Endodermal cell (in vitro differentiated cells): ENCODE measurements around the gene PROC. TPM values are rescaled to one million over a fixed set of nuclear protein-coding genes. Genes with fewer than 3 reads are reported as not detected.
"Not testable (repeated sequence)": the region's sequence is repeated elsewhere in the genome, so short reads cannot be mapped to it uniquely, and the experiment has no call there.

Source experiments
- DNase-seq: peaks from one replicate; pipeline ENCODE4 v3.0.0-alpha.2; 2017
- H3K27ac ChIP-seq: 2 replicates; pipeline ENCODE4 v1.5.1; 2013; ENCODE audit warnings: mild to moderate bottlenecking, low read depth, low read length, moderate library complexity
- H3K27me3 ChIP-seq: 2 replicates; pipeline ENCODE4 v1.6.1; 2013; ENCODE audit warnings: mild to moderate bottlenecking, low read length, moderate library complexity; ENCODE audit not compliant: insufficient read depth, control insufficient read depth, poor library complexity, severe bottlenecking
- H3K36me3 ChIP-seq: 2 replicates; pipeline ENCODE4 v1.7.0; 2013; ENCODE audit warnings: mild to moderate bottlenecking, low read length, moderate library complexity; ENCODE audit not compliant: control insufficient read depth, insufficient read depth
- H3K4me1 ChIP-seq: one replicate; pipeline ENCODE4 v1.7.0; 2013; ENCODE audit warnings: low read length; ENCODE audit not compliant: control insufficient read depth, insufficient read depth
- H3K4me3 ChIP-seq: 2 replicates; pipeline ENCODE4 v1.5.1; 2013; ENCODE audit warnings: mild to moderate bottlenecking, low read length, moderate library complexity
- H3K9ac ChIP-seq: 2 replicates; pipeline ENCODE4 v1.6.1; 2013; ENCODE audit warnings: mild to moderate bottlenecking, low read length, moderate library complexity; ENCODE audit not compliant: poor library complexity, severe bottlenecking; ENCODE audit errors: extremely low read depth
- H3K9me3 ChIP-seq: 2 replicates; pipeline ENCODE4 v1.6.1; 2013; ENCODE audit warnings: mild to moderate bottlenecking, low read length, moderate library complexity; ENCODE audit not compliant: control insufficient read depth
- H3K27ac Mint-ChIP-seq: 2 replicates; pipeline ENCODE4 v1.8.0; 2020; ENCODE audit warnings: mixed read lengths
- H3K27me3 Mint-ChIP-seq: 2 replicates; pipeline ENCODE4 v1.8.0; 2021; ENCODE audit warnings: mild to moderate bottlenecking, mixed read lengths; ENCODE audit not compliant: insufficient read depth
- H3K36me3 Mint-ChIP-seq: 2 replicates; pipeline ENCODE4 v1.8.0; 2020; ENCODE audit warnings: low read depth, mixed read lengths
- H3K4me1 Mint-ChIP-seq: 2 replicates; pipeline ENCODE4 v1.8.0; 2020; ENCODE audit warnings: mixed read lengths
- H3K4me3 Mint-ChIP-seq: 2 replicates; pipeline ENCODE4 v1.8.0; 2020; ENCODE audit warnings: mild to moderate bottlenecking, moderate library complexity, mixed read lengths
- H3K9me3 Mint-ChIP-seq: 2 replicates; pipeline ENCODE4 v1.8.0; 2020; ENCODE audit warnings: mild to moderate bottlenecking, mixed read lengths
- WGBS, 2 experiments: methylation state at CpG; one replicate each; pipeline versions ENCODE4 v1.1.5 to v1.1.7; 2013; ENCODE audit warnings: missing lambda C conversion rate in 2 of 2, mixed read lengths in 1 of 2; ENCODE audit not compliant: insufficient coverage in 1 of 2, insufficient read length in 1 of 2; 5-methylcytosine and 5-hydroxymethylcytosine counted together
- total RNA-seq, 2 donors: library from RNA; stranded (reverse); fragmentation: NEBNext Ultra II Directional in 1 of 2; extraction: Animal tissue kit (Norgen Biotek cat#: 25700) in 1 of 2; gene quantifications; 2 replicates in 1 of 2; 3 replicates in 1 of 2; pipeline ENCODE4 v1.2.1, GENCODE V29; 2021
- TF ChIP-seq, protein P1 (sequence below): fragments of 200-600 bp; sonication (generic); conservative IDR thresholded peaks from 2 replicates; pipeline ENCODE4 v1.5.0; 2021; ENCODE audit warnings: antibody characterized with exemption, mild to moderate bottlenecking

The PROC gene
- total RNA-seq, 2 donors from 2014 or later: 0.46 to 0.51 TPM

GRCh38 chr2:127449898-127450297, 31.7 kb downstream of the PROC start:
- Histone ChIP-seq H3K9me3 (peaks cover 5% of the 10 kb centered on the region), H3K36me3 (no peaks in the 10 kb centered on the region), H3K27ac (peak overlapping the region; percentile 58), H3K27me3 (no peaks in the 10 kb centered on the region), H3K4me3 (no peak overlapping the region), H3K9ac (no peak overlapping the region), H3K4me1 (peaks cover 13% of the 10 kb centered on the region)
- Mint-ChIP-seq H3K27me3 (no peaks in the 10 kb centered on the region), H3K4me1 (peaks cover 28% of the 10 kb centered on the region), H3K4me3 (no peak overlapping the region), H3K27ac (peak overlapping the region; percentile 64), H3K9me3 (peaks cover 7% of the 10 kb centered on the region), H3K36me3 (no peaks in the 10 kb centered on the region)
- WGBS, 2 experiments: 43 to 80% methylated on average over 1 to 4 of the region's 4 CpGs
- TF ChIP-seq, protein P1, sequence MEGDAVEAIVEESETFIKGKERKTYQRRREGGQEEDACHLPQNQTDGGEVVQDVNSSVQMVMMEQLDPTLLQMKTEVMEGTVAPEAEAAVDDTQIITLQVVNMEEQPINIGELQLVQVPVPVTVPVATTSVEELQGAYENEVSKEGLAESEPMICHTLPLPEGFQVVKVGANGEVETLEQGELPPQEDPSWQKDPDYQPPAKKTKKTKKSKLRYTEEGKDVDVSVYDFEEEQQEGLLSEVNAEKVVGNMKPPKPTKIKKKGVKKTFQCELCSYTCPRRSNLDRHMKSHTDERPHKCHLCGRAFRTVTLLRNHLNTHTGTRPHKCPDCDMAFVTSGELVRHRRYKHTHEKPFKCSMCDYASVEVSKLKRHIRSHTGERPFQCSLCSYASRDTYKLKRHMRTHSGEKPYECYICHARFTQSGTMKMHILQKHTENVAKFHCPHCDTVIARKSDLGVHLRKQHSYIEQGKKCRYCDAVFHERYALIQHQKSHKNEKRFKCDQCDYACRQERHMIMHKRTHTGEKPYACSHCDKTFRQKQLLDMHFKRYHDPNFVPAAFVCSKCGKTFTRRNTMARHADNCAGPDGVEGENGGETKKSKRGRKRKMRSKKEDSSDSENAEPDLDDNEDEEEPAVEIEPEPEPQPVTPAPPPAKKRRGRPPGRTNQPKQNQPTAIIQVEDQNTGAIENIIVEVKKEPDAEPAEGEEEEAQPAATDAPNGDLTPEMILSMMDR: no peak
- no peak for DNase-seq

DNA sequence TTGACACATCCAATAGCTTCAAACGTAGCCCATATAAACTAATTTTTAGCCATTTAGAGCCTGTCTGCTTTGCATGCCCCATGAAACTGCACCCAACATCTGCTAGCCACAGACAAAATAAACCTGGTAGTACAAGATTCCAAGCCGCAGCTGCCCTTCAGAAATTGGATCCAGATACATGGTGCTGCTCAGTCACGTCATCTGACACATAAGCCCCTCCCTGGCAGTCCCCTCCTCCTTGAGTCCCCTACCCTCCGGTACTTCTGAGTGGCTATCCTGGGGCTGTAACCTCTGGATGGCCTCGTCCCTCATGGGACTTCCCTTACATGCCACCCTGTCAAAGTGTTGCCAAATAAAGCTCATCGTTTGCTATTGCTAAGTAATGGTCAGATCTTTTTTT, 33.8 kb downstream of the PROC start:
- H3K27ac Mint-ChIP-seq: peak overlapping the region; percentile 26
- Histone ChIP-seq H3K4me3 (no peak overlapping the region), H3K9me3 (no peaks in the 10 kb centered on the region), H3K9ac (no peak overlapping the region), H3K4me1 (peaks cover 20% of the 10 kb centered on the region), H3K36me3 (no peaks in the 10 kb centered on the region), H3K27ac (no peak overlapping the region), H3K27me3 (no peaks in the 10 kb centered on the region)
- H3K36me3 Mint-ChIP-seq: no peaks in the 10 kb centered on the region
- no peak overlapping the region for H3K4me3 Mint-ChIP-seq
- H3K27me3 Mint-ChIP-seq: no peaks in the 10 kb centered on the region
- H3K9me3 Mint-ChIP-seq: no peaks in the 10 kb centered on the region
- DNase-seq: no peak
- 90 to 96% methylated on average over 5 to 6 of the region's 6 CpGs for WGBS, 2 experiments
- TF ChIP-seq, protein P1: no peak
- H3K4me1 Mint-ChIP-seq: peaks cover 43% of the 10 kb centered on the region

GRCh38 chr2:127452423-127452822, 34.2 kb downstream of the PROC start:
- not testable (repeated sequence) for H3K27ac ChIP-seq
- peaks cover 43% of the 10 kb centered on the region for H3K4me1 Mint-ChIP-seq
- 92 to 94% methylated on average over 6 to 8 of the region's 8 CpGs for WGBS, 2 experiments

GRCh38 chr2:127453013-127453391, 34.8 kb downstream of the PROC start:
- Histone ChIP-seq H3K4me3 (no peak overlapping the region), H3K36me3 (no peaks in the 10 kb centered on the region), H3K9ac (no peak overlapping the region), H3K27ac (no peak overlapping the region), H3K9me3 (no peaks in the 10 kb centered on the region), H3K27me3 (no peaks in the 10 kb centered on the region), H3K4me1 (peaks cover 20% of the 10 kb centered on the region)
- no peak overlapping the region for H3K4me3 Mint-ChIP-seq
- no peak for DNase-seq
- H3K9me3 Mint-ChIP-seq: no peaks in the 10 kb centered on the region
- no peaks in the 10 kb centered on the region for H3K27me3 Mint-ChIP-seq
- no peaks in the 10 kb centered on the region for H3K36me3 Mint-ChIP-seq
- TF ChIP-seq, protein P1: no peak
- no peak overlapping the region for H3K27ac Mint-ChIP-seq
- 91 to 97% methylated on average over 3 of the region's 3 CpGs for WGBS, 2 experiments
- H3K4me1 Mint-ChIP-seq: peaks cover 43% of the 10 kb centered on the region

More at GRCh38 chr2:127452423-127452822, 34.2 kb downstream of the PROC start:
- H3K27ac Mint-ChIP-seq, H3K36me3 ChIP-seq, H3K27me3 ChIP-seq, H3K4me3 Mint-ChIP-seq, H3K9ac ChIP-seq, H3K36me3 Mint-ChIP-seq, H3K27me3 Mint-ChIP-seq, H3K9me3 Mint-ChIP-seq, H3K4me3 ChIP-seq, H3K9me3 ChIP-seq, DNase-seq: not testable (repeated sequence)
- H3K4me1 ChIP-seq: peaks cover 20% of the 10 kb centered on the region
